ENCODE measurements around the gene CEACAM7. TPM values are rescaled to one million over a fixed set of nuclear protein-coding genes. Genes with fewer than 3 reads are reported as not detected.

CEACAM7 gene
- total RNA-seq, 1 experiment from 2014 or later, result not detected

Other genes starting within 250 kb of the CEACAM7 start
- 68.5 and 79.9 TPM in 2 replicates for gene DMAC2, start 248.4 kb downstream of the CEACAM7 start, total RNA-seq (2014; rRNA removed; shearing (Covaris generic); ENCODE audit: low replicate concordance)
- not detected in 2 replicates for gene ERICH4, start 245.1 kb downstream of the CEACAM7 start, total RNA-seq (2014; rRNA removed; shearing (Covaris generic); ENCODE audit: low replicate concordance)
- not detected in 2 replicates for gene CEACAM21, start 112.1 kb downstream of the CEACAM7 start, total RNA-seq (2014; rRNA removed; shearing (Covaris generic); ENCODE audit: low replicate concordance)
- not detected in 2 replicates for gene CEACAM4, start 61.2 kb downstream of the CEACAM7 start, total RNA-seq (2014; rRNA removed; shearing (Covaris generic); ENCODE audit: low replicate concordance)
- gene CEACAM5, start 20.4 kb upstream of the CEACAM7 start, total RNA-seq (2014; rRNA removed; shearing (Covaris generic); ENCODE audit: low replicate concordance), result not detected in 2 replicates
- gene CEACAM6, start 67.3 kb upstream of the CEACAM7 start, total RNA-seq (2014; rRNA removed; shearing (Covaris generic); ENCODE audit: low replicate concordance), result 2.8 and 4.1 TPM in 2 replicates
- gene CEACAM3, start 108.3 kb upstream of the CEACAM7 start, total RNA-seq (2014; rRNA removed; shearing (Covaris generic); ENCODE audit: low replicate concordance), result not detected in 2 replicates
- gene LYPD4, start 156.4 kb upstream of the CEACAM7 start, total RNA-seq (2014; rRNA removed; shearing (Covaris generic); ENCODE audit: low replicate concordance), result not detected in 2 replicates
- not detected in 2 replicates for gene DMRTC2, start 156.8 kb upstream of the CEACAM7 start, total RNA-seq (2014; rRNA removed; shearing (Covaris generic); ENCODE audit: low replicate concordance)
- 3,670 and 5,241 TPM in 2 replicates for gene RPS19, start 172.0 kb upstream of the CEACAM7 start, total RNA-seq (2014; rRNA removed; shearing (Covaris generic); ENCODE audit: low replicate concordance)
- gene CD79A, start 189.0 kb upstream of the CEACAM7 start, total RNA-seq (2014; rRNA removed; shearing (Covaris generic); ENCODE audit: low replicate concordance), result not detected in 2 replicates
- gene ARHGEF1, start 194.9 kb upstream of the CEACAM7 start, total RNA-seq (2014; rRNA removed; shearing (Covaris generic); ENCODE audit: low replicate concordance), result 43.6 and 48.7 TPM in 2 replicates
- gene ERFL, start 240.2 kb upstream of the CEACAM7 start, total RNA-seq (2014; rRNA removed; shearing (Covaris generic); ENCODE audit: low replicate concordance), result 0.37 TPM in 1 of 2 replicates, not detected in the other

All from Caki2 (cell line).